Activated T-helper 1 cell treated with Interleukin-2 at 50 U/mL for 16 hours (primary cell): ENCODE measurements around the gene CCDC30.

Experiments
- DNase-seq: peaks from one replicate; pipeline ENCODE4 v3.0.0-alpha.2; 2020; ENCODE audit warnings: low read depth

The CCDC30 gene

GRCh38 chr1:42462828-42463763 lies at the start of gene CCDC30:
Gene CCDC30 (plus strand): TSS chr1:42463286. CDS start chr1:42480552, 17,266 bp downstream.
- DNase-seq = peak; percentile 92

GRCh38 chr1:42414551-42415496 lies 48.3 kb upstream of the CCDC30 start:
- no peak for DNase-seq

GRCh38 chr1:42417166-42417565 lies 45.9 kb upstream of the CCDC30 start:
- no peak for DNase-seq

GRCh38 chr1:42418516-42418915 lies 44.6 kb upstream of the CCDC30 start:
- no peak for DNase-seq

GRCh38 chr1:42419126-42419821 lies 43.8 kb upstream of the CCDC30 start:
- no peak for DNase-seq

GRCh38 chr1:42420121-42420520 lies 43.0 kb upstream of the CCDC30 start:
- no peak for DNase-seq

GRCh38 chr1:42420911-42421585 lies 42.0 kb upstream of the CCDC30 start:
- no peak for DNase-seq

- DNase-seq = no peak
Measured at GRCh38 chr1:42422737-42423136, 40.3 kb upstream of the CCDC30 start.

GRCh38 chr1:42423681-42424080 lies 39.4 kb upstream of the CCDC30 start:
- DNase-seq = no peak

GRCh38 chr1:42424201-42424600 lies 38.9 kb upstream of the CCDC30 start:
- no peak for DNase-seq

GRCh38 chr1:42427240-42427639 lies 35.8 kb upstream of the CCDC30 start:
- no peak for DNase-seq

- DNase-seq = no peak
Measured at GRCh38 chr1:42429603-42430002, 33.5 kb upstream of the CCDC30 start.

GRCh38 chr1:42430286-42431135 lies 32.6 kb upstream of the CCDC30 start:
- no peak for DNase-seq

GRCh38 chr1:42431514-42431913 lies 31.6 kb upstream of the CCDC30 start:
- no peak for DNase-seq

GRCh38 chr1:42432714-42433113 lies 30.4 kb upstream of the CCDC30 start:
- no peak for DNase-seq

GRCh38 chr1:42433369-42433768 lies 29.7 kb upstream of the CCDC30 start:
- no peak for DNase-seq

- DNase-seq = no peak
Measured at GRCh38 chr1:42434340-42434739, 28.7 kb upstream of the CCDC30 start.

- DNase-seq = no peak
Measured at GRCh38 chr1:42439940-42440339, 23.1 kb upstream of the CCDC30 start.

- no peak for DNase-seq
Measured at GRCh38 chr1:42442662-42443061, 20.4 kb upstream of the CCDC30 start.

GRCh38 chr1:42449256-42449655 lies 13.8 kb upstream of the CCDC30 start:
- no peak for DNase-seq

GRCh38 chr1:42450061-42450460 lies 13.0 kb upstream of the CCDC30 start:
- no peak for DNase-seq
